OCI-LY3 (cell line): ENCODE measurements around the gene HMGN3.

Experiments
- H2AFZ ChIP-seq: fragments of 200-600, 300-600 bp; shearing (Covaris generic); 2 replicates; pipeline ENCODE4 v1.6.0; 2014; ENCODE audit warnings: antibody characterized with exemption, low read depth, low read length
- H3K27ac ChIP-seq: fragments of 200-600, 300-600 bp; sonication (generic); 2 replicates; pipeline ENCODE4 v1.5.1; 2014; ENCODE audit warnings: mild to moderate bottlenecking, low read length, moderate library complexity, mixed read lengths
- H3K27me3 ChIP-seq: fragments of 200-600, 300-600 bp; sonication (generic); 2 replicates; pipeline ENCODE4 v1.6.1; 2014; ENCODE audit warnings: low read depth, low read length, mixed read lengths
- H3K36me3 ChIP-seq: fragments of 200-600, 300-600 bp; sonication (generic); replicated peaks from 2 replicates; pipeline ENCODE3; 2014; ENCODE audit warnings: low read depth, low read length, mixed read lengths
- H3K4me1 ChIP-seq: fragments of 300-600, 200-600 bp; sonication (generic); 2 replicates; pipeline ENCODE4 v1.6.1; 2014; ENCODE audit warnings: low read length, mixed read lengths
- H3K4me2 ChIP-seq: fragments of 200-600, 300-600 bp; sonication (generic); 2 replicates; pipeline ENCODE4 v1.6.1; 2014; ENCODE audit warnings: low read length, mixed read lengths
- H3K4me3 ChIP-seq: fragments of 300-600, 200-600 bp; sonication (generic); 2 replicates; pipeline ENCODE4 v1.5.1; 2014; ENCODE audit warnings: antibody characterized with exemption, mild to moderate bottlenecking, low read length, moderate library complexity
- H3K79me2 ChIP-seq: fragments of 300-600, 200-600 bp; shearing (Covaris generic); 2 replicates; pipeline ENCODE4 v1.6.1; 2014; ENCODE audit warnings: mild to moderate bottlenecking, low read length, mixed read lengths
- H3K9ac ChIP-seq: fragments of 300-600, 200-600 bp; shearing (Covaris generic); 2 replicates; pipeline ENCODE4 v1.6.0; 2014; ENCODE audit warnings: mild to moderate bottlenecking, low read length, moderate library complexity
- H3K9me3 ChIP-seq: fragments of 200-600, 300-600 bp; shearing (Covaris generic); 2 replicates; pipeline ENCODE4 v1.6.1; 2014; ENCODE audit warnings: low read length, mixed read lengths; ENCODE audit not compliant: insufficient read depth
- H4K20me1 ChIP-seq: fragments of 200-600, 300-600 bp; sonication (generic); 2 replicates; pipeline ENCODE4 v1.6.1; 2016; ENCODE audit warnings: low read length, mixed read lengths; ENCODE audit not compliant: insufficient read depth
- EZH2phosphoT487 ChIP-seq: fragments of 200-600 bp; shearing (Covaris generic); IDR thresholded peaks from 2 replicates; pipeline ENCODE4 v1.6.1; 2018; ENCODE audit warnings: antibody characterized with exemption, mixed run types, low read depth
- TF ChIP-seq, protein P1 (sequence below): fragments of 200-600, 300-600 bp; sonication (generic); IDR thresholded peaks from 2 replicates; pipeline ENCODE4 v1.5.1; 2014; ENCODE audit warnings: antibody characterized with exemption, low read length, low read depth

Gene HMGN3

DNA sequence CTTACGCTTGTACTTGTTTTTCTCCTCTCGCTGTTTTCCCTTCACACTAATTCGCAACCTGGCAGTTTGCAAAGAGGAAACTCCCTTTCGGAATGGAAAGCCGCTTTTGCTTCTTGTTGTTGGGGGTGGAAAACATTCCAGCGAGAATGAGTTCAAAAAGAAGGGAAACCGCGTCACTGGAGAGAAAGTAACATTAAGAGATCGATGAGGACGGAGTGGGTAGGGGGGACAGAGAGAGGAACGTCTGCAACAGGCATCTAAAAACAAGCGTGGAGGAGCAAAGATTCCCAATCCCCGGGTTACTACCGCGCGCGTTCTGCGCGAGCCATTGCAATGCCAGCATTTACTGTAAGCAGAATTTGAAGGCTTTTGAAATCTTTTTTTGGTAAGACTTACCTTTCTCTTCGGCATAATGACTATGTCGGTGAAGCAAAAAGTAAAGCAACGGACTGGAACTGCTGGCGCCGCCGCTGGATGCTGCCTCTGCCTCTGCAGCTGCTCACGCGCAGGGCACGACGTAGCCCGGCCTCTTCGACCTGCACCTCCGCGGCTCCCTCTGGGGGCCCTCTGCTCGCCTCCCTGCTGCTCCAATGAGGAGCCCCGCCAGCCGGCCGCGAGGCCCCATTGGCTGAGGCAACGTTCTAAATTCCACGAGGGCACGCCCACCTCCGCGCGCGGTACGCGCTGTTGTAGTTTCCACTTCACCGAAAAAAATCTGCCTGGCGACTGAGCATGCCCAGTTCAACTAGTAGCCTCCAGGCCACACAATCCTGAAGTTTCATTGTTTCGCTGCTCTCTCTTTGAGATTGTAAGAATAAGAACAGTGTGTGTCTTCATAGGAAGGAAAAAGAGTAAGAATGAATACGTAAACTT is at the start of gene HMGN3:
HMGN3 (minus strand) TSS at position 533 of the 873 bp plus-strand sequence.
- peak within 1 kb of the TSS; percentile 90 for H3K4me2 ChIP-seq
- no peaks in the 10 kb centered on the region for H3K9me3 ChIP-seq
- H3K36me3 ChIP-seq, result peaks cover 4% of the 10 kb centered on the region
- H3K9ac ChIP-seq, result peak within 1 kb of the TSS; percentile 91
- H3K4me3 ChIP-seq, result peak within 1 kb of the TSS; percentile 91
- H3K79me2 ChIP-seq, result peaks cover 11% of the 10 kb centered on the region
- H3K27ac ChIP-seq, result peak within 1 kb of the TSS; percentile 46
- peak within 1 kb of the TSS; percentile 98 for H2AFZ ChIP-seq
- TF ChIP-seq, protein P1, sequence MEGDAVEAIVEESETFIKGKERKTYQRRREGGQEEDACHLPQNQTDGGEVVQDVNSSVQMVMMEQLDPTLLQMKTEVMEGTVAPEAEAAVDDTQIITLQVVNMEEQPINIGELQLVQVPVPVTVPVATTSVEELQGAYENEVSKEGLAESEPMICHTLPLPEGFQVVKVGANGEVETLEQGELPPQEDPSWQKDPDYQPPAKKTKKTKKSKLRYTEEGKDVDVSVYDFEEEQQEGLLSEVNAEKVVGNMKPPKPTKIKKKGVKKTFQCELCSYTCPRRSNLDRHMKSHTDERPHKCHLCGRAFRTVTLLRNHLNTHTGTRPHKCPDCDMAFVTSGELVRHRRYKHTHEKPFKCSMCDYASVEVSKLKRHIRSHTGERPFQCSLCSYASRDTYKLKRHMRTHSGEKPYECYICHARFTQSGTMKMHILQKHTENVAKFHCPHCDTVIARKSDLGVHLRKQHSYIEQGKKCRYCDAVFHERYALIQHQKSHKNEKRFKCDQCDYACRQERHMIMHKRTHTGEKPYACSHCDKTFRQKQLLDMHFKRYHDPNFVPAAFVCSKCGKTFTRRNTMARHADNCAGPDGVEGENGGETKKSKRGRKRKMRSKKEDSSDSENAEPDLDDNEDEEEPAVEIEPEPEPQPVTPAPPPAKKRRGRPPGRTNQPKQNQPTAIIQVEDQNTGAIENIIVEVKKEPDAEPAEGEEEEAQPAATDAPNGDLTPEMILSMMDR, result peak; percentile 2; the same call in 1 of the 2 replicates
- no peak for TF ChIP-seq EZH2phosphoT487
- peaks cover 16% of the 10 kb centered on the region for H3K4me1 ChIP-seq
- no peaks in the 10 kb centered on the region for H4K20me1 ChIP-seq
- H3K27me3 ChIP-seq, result no peaks in the 10 kb centered on the region

DNA sequence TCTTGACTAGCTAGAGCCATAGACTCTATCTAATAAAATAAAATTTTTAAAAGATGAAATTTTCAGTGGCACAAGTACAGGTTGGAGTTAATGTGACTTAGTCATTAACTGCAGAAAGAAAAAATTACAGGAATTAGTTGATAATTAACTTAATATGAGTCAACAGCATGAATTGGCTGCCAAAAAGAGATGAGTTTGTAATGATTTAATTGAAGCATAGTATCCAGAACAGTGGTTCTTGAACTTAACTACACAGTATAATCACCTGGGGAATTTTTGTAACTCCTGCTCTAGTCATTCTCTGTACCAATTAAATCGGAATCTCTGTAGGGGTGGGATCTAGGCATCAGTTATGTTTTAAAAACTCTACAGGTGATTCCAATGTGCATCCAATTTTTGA is 46.3 kb upstream of the HMGN3 start:
- H3K79me2 ChIP-seq, result no peaks in the 10 kb centered on the region
- no peak overlapping the region for H3K4me2 ChIP-seq
- no peak overlapping the region for H3K9ac ChIP-seq
- TF ChIP-seq, protein P1, result no peak
- TF ChIP-seq EZH2phosphoT487, result no peak
- 0 out of 2 replicates have a peak, but pooled peaks cover 7% of the 10 kb centered on the region for H3K9me3 ChIP-seq
- H2AFZ ChIP-seq, result no peak overlapping the region
- H3K36me3 ChIP-seq, result no peaks in the 10 kb centered on the region
- no peak overlapping the region for H3K27ac ChIP-seq
- no peaks in the 10 kb centered on the region for H3K4me1 ChIP-seq
- no peaks in the 10 kb centered on the region for H4K20me1 ChIP-seq
- no peak overlapping the region for H3K4me3 ChIP-seq
- no peaks in the 10 kb centered on the region for H3K27me3 ChIP-seq

DNA sequence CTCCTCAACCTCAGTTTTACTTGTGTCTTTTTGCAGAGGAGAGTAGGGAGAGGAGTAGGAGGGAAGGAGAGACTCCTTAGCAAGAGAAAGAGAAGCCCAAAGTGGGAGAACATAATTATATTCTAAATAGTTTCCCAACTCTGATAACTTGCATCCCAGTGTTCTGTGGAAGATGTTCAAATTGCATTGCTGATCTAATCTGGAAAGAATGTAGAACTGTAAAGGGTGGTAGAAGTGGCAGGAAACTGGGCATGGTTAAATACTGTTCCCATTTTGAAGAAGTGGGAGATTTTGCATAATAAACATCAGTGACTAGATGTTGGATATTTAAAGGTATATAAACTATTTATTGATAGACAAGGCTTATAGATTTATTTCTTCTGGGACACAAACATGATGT is 42.6 kb upstream of the HMGN3 start:
- Histone ChIP-seq H4K20me1 (no peaks in the 10 kb centered on the region), H2AFZ (no peak overlapping the region), H3K4me1 (no peaks in the 10 kb centered on the region), H3K79me2 (no peaks in the 10 kb centered on the region), H3K9me3 (0 out of 2 replicates have a peak, but pooled peaks cover 7% of the 10 kb centered on the region), H3K27me3 (no peaks in the 10 kb centered on the region), H3K9ac (no peak overlapping the region), H3K36me3 (no peaks in the 10 kb centered on the region), H3K4me3 (no peak overlapping the region), H3K27ac (no peak overlapping the region), H3K4me2 (no peak overlapping the region)
- TF ChIP-seq, protein P1, result no peak
- no peak for TF ChIP-seq EZH2phosphoT487

DNA sequence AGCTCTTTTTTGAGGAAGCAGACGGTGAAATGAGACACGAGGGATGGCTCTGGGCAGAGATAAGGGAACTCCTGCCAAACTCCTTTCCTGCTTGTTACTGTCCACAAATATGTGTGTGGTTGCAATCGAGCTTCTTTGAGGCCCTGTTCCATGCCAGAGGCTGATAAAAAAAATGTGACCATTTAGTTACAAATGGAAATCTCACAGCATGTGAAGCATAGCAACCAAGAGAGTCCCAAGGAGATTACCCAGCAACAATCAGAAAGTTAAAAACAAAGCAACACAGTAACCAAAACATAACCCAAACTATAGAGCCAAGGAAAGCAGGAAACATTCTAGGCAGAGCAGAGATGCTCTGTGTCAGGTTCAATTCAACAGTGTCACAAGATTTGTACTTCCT is 35.4 kb upstream of the HMGN3 start:
- Histone ChIP-seq H4K20me1 (no peaks in the 10 kb centered on the region), H3K36me3 (no peaks in the 10 kb centered on the region), H3K79me2 (no peaks in the 10 kb centered on the region), H3K9me3 (no peaks in the 10 kb centered on the region), H3K27me3 (no peaks in the 10 kb centered on the region), H3K4me1 (no peaks in the 10 kb centered on the region), H3K9ac (no peak overlapping the region), H3K4me2 (no peak overlapping the region), H3K27ac (no peak overlapping the region), H3K4me3 (no peak overlapping the region), H2AFZ (no peak overlapping the region)
- TF ChIP-seq EZH2phosphoT487, result no peak
- TF ChIP-seq, protein P1, result no peak
